GM12865 (cell line): ENCODE data around the gene ADGRG2.

Experiments used
- DNase-seq: peaks from one replicate; pipeline ENCODE4 v3.0.0; 2010; ENCODE audit warnings: low read depth
- H3K4me3 ChIP-seq: 2 replicates; pipeline ENCODE4 v1.5.1; 2011; ENCODE audit warnings: mild to moderate bottlenecking, low read depth, low read length, control low read depth
- CTCF ChIP-seq: IDR thresholded peaks from 2 replicates; pipeline ENCODE4 v1.5.1; 2011; ENCODE audit warnings: low read length, control low read depth, low read depth, inconsistent platforms; ENCODE audit not compliant: insufficient read depth; ENCODE audit errors: missing control alignments

ADGRG2 gene

GRCh38 chrX:18949944-18950301 is 172.3 kb downstream of the ADGRG2 start:
- no peak for TF ChIP-seq CTCF
- DNase-seq: no peak
- H3K4me3 ChIP-seq: no peak overlapping the region

DNA sequence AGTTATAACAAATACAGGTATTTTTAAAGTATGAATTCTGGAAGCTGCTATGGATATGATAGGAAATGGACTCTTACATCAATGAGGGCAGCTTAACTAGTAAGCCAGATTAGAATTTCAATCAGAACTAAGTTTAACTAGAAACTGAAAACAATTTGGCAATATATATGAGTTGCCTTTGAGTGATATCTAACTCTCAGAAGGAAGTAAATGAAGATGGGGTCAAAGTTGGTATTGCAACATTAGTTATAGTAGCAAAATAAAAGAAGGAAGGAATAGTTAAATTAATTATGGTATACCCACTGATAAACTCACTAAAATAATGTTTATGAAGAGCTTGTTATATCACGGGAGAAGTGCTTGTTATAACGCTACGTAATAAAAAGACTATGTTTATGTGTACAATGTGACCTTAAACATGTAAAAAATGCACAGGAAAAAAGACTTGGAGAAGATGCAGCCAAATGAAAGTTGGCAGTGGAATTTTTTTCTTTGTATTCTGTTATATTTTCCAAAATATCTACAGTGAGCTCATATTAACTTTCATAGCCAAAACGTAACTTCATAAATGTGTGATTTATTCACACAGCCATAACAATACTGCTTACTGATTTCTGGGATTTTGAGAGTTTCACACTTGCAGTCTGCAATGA is 172.9 kb downstream of the ADGRG2 start:
- no peak for DNase-seq
- H3K4me3 ChIP-seq: no peak overlapping the region
- no peak for TF ChIP-seq CTCF

DNA sequence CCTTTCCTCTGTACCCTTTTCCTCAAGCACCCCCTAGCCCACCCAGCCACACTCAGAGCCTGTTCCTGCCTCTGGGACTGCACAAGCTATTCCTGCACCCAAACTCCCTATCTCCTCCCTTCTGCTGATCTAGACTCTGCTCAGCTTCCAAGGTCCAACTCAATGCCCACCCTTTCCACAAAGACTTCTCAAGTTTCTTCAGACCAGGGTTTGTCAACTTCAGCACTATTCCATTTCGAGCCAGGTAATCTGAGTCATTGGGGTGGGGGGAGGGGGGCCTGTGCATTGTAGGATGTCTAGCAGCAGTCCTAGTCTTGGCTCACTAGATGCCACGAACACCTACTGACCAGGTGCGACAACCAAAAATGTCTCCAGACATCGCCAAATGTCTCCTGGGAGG is 175.7 kb downstream of the ADGRG2 start:
- TF ChIP-seq CTCF: no peak
- DNase-seq: no peak
- no peak overlapping the region for H3K4me3 ChIP-seq

DNA sequence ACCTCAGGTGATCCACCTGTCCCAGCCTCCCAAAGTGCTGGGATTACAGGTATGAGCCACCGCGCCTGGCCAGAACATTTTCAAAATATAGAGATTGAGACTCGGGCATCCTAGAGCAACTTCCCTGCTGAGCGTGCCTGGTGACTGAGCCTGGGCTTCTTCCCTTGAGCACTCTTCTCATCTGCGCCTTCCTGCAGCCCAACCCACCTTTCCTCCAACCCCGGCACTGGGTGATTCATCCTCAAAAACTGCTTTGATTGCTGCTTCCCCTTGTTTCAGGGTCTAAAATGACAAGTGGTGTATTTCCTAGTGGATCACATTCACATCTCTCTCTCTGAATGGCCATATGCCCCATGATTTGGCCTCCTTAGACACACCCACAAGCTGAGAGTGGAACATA is 176.1 kb downstream of the ADGRG2 start:
- no peak for TF ChIP-seq CTCF
- DNase-seq: no peak
- H3K4me3 ChIP-seq: no peak overlapping the region

DNA sequence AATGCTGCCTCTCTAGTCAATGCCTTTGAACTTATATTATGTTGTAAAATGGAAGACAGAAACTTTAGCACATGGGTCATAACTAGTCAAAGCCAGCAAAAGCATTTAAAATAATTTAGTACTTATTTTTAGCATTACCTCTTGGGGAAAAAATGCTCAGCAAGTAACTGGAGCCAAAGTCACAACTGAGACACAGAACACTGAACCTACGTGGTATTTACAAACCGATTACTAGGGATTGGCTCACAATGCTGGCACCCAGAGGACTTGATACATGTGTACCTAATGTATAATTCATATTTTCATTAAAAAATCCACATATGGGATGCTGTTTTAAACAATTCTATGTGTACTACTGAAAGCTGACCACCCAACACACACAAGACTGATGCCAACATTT is 176.8 kb downstream of the ADGRG2 start:
- TF ChIP-seq CTCF: no peak
- no peak for DNase-seq
- no peak overlapping the region for H3K4me3 ChIP-seq

DNA sequence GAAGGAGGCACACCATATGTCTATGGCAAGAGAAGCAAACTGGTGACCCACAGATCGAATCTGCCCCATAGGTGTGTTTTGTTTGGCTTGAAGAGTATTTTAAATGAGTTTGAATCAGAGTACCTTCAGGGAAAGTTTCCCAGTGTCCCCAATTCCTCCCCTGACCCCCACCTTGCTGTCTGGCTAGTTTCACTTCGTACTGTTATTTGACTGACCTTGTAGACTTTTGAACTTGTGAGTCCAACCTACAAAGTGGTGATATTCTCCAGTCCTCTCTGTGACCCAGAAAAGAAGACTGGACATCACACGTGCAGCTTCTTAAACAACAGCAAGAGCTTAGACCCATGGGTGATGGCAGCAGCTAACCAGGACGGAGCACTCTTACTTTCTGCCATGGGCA is 177.8 kb downstream of the ADGRG2 start:
- no peak for DNase-seq
- no peak for TF ChIP-seq CTCF
- no peak overlapping the region for H3K4me3 ChIP-seq

DNA sequence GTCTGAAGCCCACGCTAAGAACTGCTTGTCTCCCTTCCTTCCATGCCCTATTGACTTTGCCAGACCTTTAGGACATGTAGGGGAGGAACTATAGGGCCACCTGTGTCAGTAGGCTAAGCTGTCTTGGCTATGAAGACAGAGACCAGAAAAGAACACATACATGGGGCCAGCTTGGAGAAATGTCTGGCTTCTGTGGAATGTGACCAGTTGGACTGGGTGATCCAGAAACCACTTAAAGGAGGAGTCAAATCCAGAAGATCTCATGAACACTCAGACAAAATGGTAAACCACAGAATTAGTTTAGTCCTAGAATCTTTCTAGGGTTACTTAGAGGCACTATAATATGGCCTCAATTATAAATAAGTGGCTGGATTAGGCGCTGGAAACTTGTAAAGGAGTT is 180.4 kb downstream of the ADGRG2 start:
- no peak for TF ChIP-seq CTCF
- no peak overlapping the region for H3K4me3 ChIP-seq
- no peak for DNase-seq
